GM12878 (cell line): ENCODE data around the gene LRIT2. TPM values are rescaled to one million over a fixed set of nuclear protein-coding genes. Genes with fewer than 3 reads are reported as not detected.

ENCODE experiments used
- ATAC-seq: fragments of 200-7000 bp; cut with Tn5 transposase; 3 replicates; pipeline ENCODE4 v1.9.1; 2020; ENCODE audit warnings: mild to moderate bottlenecking, moderate library complexity
- BruUV-seq: library from RNA; stranded (reverse); fragments of 400-500 nt; replicated peaks from 2 replicates; lab custom pipeline; 2021; lab: Mats Ljungman, UMichigan
- CTCF ChIA-PET: fragments of 300-600 bp; sonication (Branson Sonifier 250); formaldehyde crosslinking; extraction: SDS; loops from one replicate; lab custom pipeline; 2021; ENCODE audit warnings: inconsistent platforms; lab: Yijun Ruan, JAX
- POLR2A ChIA-PET: fragments of 350-600 bp; formaldehyde crosslinking; extraction: SDS; loops from one replicate; lab custom pipeline; 2021; ENCODE audit warnings: inconsistent platforms; lab: Charles Lee
- RAD21 ChIA-PET: fragments of 300-600 bp; sonication (Branson Sonifier 250); formaldehyde crosslinking; loops from one replicate; lab custom pipeline; 2023; ENCODE audit warnings: antibody characterized with exemption; ENCODE audit not compliant: unreplicated experiment; lab: Charles Lee
- SMC1A ChIA-PET: fragments of 300-600 bp; sonication (Branson Sonifier 250); formaldehyde crosslinking; loops from one replicate; lab custom pipeline; 2023; ENCODE audit not compliant: unreplicated experiment, uncharacterized antibody; lab: Charles Lee
- DNase-seq: peaks from one replicate; pipeline ENCODE4 v3.0.0-alpha.2; 2011; ENCODE audit warnings: low read depth, low spot score
- FAIRE-seq: peaks from 3 replicates; lab custom pipeline; 2011; peaks lifted over from hg19 to GRCh38; lab: Jason Lieb, UNC
- H2AFZ ChIP-seq: 2 replicates; pipeline ENCODE4 v1.6.0; 2011; ENCODE audit warnings: low read depth, low read length, control low read depth; ENCODE audit not compliant: control insufficient read depth
- H3K27ac ChIP-seq: 2 replicates; pipeline ENCODE4 v1.5.1; 2011; ENCODE audit warnings: control low read depth; ENCODE audit not compliant: control insufficient read depth, insufficient read depth
- H3K27me3 ChIP-seq, 2 experiments: replicated peaks in 1 of 2; 2 replicates each; pipeline versions ENCODE4 v1.6.0 to v1.6.1; 2011; ENCODE audit warnings: low read length in 1 of 2; ENCODE audit not compliant: control insufficient read depth in 2 of 2, insufficient read depth in 2 of 2
- H3K36me3 ChIP-seq, 2 experiments: 2 replicates each; pipeline ENCODE4 v1.5.1; 2011; ENCODE audit warnings: low read length in 1 of 2; ENCODE audit not compliant: control insufficient read depth in 2 of 2, insufficient read depth in 2 of 2
- H3K4me1 ChIP-seq: 2 replicates; pipeline ENCODE4 v1.6.1; 2011; ENCODE audit warnings: mild to moderate bottlenecking, low read length, moderate library complexity, mixed read lengths; ENCODE audit not compliant: control insufficient read depth, insufficient read depth
- H3K4me2 ChIP-seq: 2 replicates; pipeline ENCODE4 v1.6.0; 2011; ENCODE audit warnings: control low read depth; ENCODE audit not compliant: control insufficient read depth, insufficient read depth
- H3K4me3 ChIP-seq: fragments of 200-600 bp; sonication (generic); 2 replicates; pipeline ENCODE4 v1.5.1; 2016
- H3K79me2 ChIP-seq: 2 replicates; pipeline ENCODE4 v1.6.0; 2011; ENCODE audit warnings: low read length; ENCODE audit not compliant: control insufficient read depth, insufficient read depth
- H3K9ac ChIP-seq: 2 replicates; pipeline ENCODE4 v1.8.0; 2011; ENCODE audit warnings: low read length, control low read depth, mixed read lengths; ENCODE audit not compliant: control insufficient read depth, insufficient read depth
- H3K9me3 ChIP-seq: replicated peaks from 3 replicates; pipeline ENCODE4 v1.5.1; 2011; ENCODE audit warnings: mild to moderate bottlenecking, low read length; ENCODE audit not compliant: control insufficient read depth, insufficient read depth
- H4K20me1 ChIP-seq: 2 replicates; pipeline ENCODE4 v1.6.0; 2011; ENCODE audit not compliant: control insufficient read depth, insufficient read depth
- BCL11A ChIP-seq: IDR thresholded peaks from 2 replicates; pipeline ENCODE4 v1.6.1; 2011; ENCODE audit warnings: low read depth, low read length
- CREB1 ChIP-seq: IDR thresholded peaks from 2 replicates; pipeline ENCODE4 v1.6.1; 2012; ENCODE audit warnings: low read depth, mild to moderate bottlenecking, inconsistent platforms
- IRF4 ChIP-seq: IDR thresholded peaks from 2 replicates; pipeline ENCODE4 v1.6.1; 2011; ENCODE audit warnings: low read depth, low read length
- MYB ChIP-seq: fragments of 150-350 bp; IDR thresholded peaks from 2 replicates; pipeline ENCODE4 v1.6.1; 2014; ENCODE audit warnings: mild to moderate bottlenecking, low read depth, low read length, borderline replicate concordance
- POLR2AphosphoS5 ChIP-seq: IDR thresholded peaks from 2 replicates; pipeline ENCODE4 v1.6.1; 2011; ENCODE audit warnings: mild to moderate bottlenecking, low read length, inconsistent platforms
- RCOR1 ChIP-seq: conservative IDR thresholded peaks from 2 replicates; pipeline ENCODE4 v1.6.1; 2012; ENCODE audit warnings: low read depth, low read length, improper control_type of control experiment
- RELA ChIP-seq: fragments of 450-650 bp; IDR thresholded peaks from 2 replicates; pipeline ENCODE4 v1.8.0; 2014; ENCODE audit warnings: borderline replicate concordance; ENCODE audit not compliant: partially characterized antibody
- SREBF2 ChIP-seq: IDR thresholded peaks from 2 replicates; pipeline ENCODE4 v1.6.1; 2012; ENCODE audit warnings: mild to moderate bottlenecking, low read length
- YY1 ChIP-seq: IDR thresholded peaks from 2 replicates; pipeline ENCODE4 v1.6.1; 2011; ENCODE audit warnings: low read depth, mild to moderate bottlenecking, low read length
- WGBS: methylation state at CpG from one replicate; pipeline ENCODE4 v1.1.6; 2016; ENCODE audit warnings: low lambda C conversion rate; ENCODE audit not compliant: insufficient replicate concordance, insufficient coverage; ENCODE audit errors: missing lambda C conversion rate; 5-methylcytosine and 5-hydroxymethylcytosine counted together
- in situ Hi-C: fragments of 300-500 bp; cut with MboI; formaldehyde crosslinking; loops from 9 replicates; pipeline ENCODE4 v1.14.3; 2018; ENCODE audit warnings: mixed read lengths
- intact Hi-C: fragments of 100-400 bp; cut with micrococcal nuclease; formaldehyde crosslinking; loops from one replicate; pipeline ENCODE4 v1.14.2; 2022; ENCODE audit not compliant: unreplicated experiment
- polyA plus RNA-seq, 11 experiments: library from polyadenylated mRNA; depleted of rRNA in 4 of 11; unstranded in 6 of 11; stranded (reverse) in 5 of 11; fragments of >200 nt; fragmentation: Nextera tagmentation in 4 of 11; fragmentation: Illumina TruSeq in 1 of 11; extraction: Ambion mirVana in 4 of 11; extraction: Trizol in 1 of 11; gene quantifications; 1 replicate in 1 of 11; 2 replicates in 10 of 11; pipeline versions ENCODE4 v1.2.1 to v1.2.3, GENCODE V29; 2011 to 2016; ENCODE audit warnings: inconsistent platforms in 2 of 11, missing spikeins in 2 of 11, low read depth in 1 of 11
- total RNA-seq, 4 experiments: library from RNA; depleted of rRNA in 3 of 4; stranded (reverse); fragments of >200 nt in 3 of 4; fragmentation: Illumina TruSeq in 1 of 4; extraction: Trizol in 1 of 4; gene quantifications; 2 replicates each; pipeline versions ENCODE4 v1.2.1 to v1.2.3, GENCODE V29; 2013 to 2021
- TF ChIP-seq, protein P1 (sequence below): IDR thresholded peaks from 2 replicates; pipeline ENCODE4 v1.6.1; 2012; ENCODE audit warnings: mild to moderate bottlenecking, low read depth, low read length
- TF ChIP-seq, protein P2 (sequence below): IDR thresholded peaks from 2 replicates; pipeline ENCODE4 v1.6.1; 2011; ENCODE audit warnings: borderline replicate concordance, low read depth, mild to moderate bottlenecking, moderate library complexity, mixed read lengths, low read length; ENCODE audit not compliant: insufficient read depth; ENCODE audit errors: extremely low read length

The LRIT2 gene
- total and polyA plus RNA-seq, 10 of the 15 experiments (the other 5 are each of a cell fraction or from before 2014, with no cell fraction given): not detected

DNA sequence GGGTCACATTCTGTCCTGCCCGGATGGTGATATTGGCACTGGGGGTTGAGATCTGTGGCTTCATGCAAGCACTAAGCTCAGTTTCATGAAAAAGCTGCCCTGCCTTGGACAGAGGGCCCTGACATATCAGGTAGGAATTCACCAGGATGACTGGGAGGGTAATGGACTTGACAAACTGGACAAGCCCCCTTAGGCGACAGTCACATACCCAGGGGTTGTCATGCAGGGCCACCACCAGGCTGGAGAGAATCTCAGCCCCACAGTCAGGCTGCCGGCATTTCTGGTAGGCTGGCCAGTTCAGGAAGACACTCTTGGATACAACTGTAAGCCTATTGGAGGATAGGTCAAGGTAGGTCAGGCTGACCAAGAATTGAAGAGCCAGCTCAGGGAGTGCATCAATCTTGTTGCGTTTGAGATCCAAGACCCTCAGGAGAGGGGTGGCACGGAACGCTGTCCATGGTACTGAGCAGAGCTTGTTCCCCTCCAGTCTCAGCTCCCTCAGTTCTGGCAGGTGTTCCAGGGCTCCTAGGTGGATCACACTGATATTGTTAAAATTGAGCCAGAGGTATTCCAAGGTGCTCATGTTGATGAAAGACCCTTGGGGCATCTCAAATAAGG is 824 bp downstream of the LRIT2 start:
- Histone ChIP-seq H3K79me2 (no peaks in the 10 kb centered on the region), H3K36me3 (no peaks in the 10 kb centered on the region), H3K27ac (no peak overlapping the region), H3K9me3 (peaks cover under 1% of the 10 kb centered on the region; the same call in 1 of the 3 replicates), H3K4me2 (no peak overlapping the region), H3K4me3 (no peak overlapping the region), H4K20me1 (no peaks in the 10 kb centered on the region), H2AFZ (no peak overlapping the region), H3K9ac (no peak overlapping the region), H3K4me1 (no peaks in the 10 kb centered on the region), H3K27me3 (no peaks in the 10 kb centered on the region; a peak in 1 of 4 replicates)
- ATAC-seq (0 out of 3 replicates have a peak, but pooled peaks have one; percentile 30), DNase-seq (no peak), FAIRE-seq (no peak)
- WGBS: 6% methylated on average over 6 of the region's 6 CpGs
- ChIA-PET SMC1A (no interaction called here), POLR2A (no interaction called here), CTCF (interaction anchor here (0.6 to 1.4 kb wide), 3 partner anchors 10 to 76 kb away, joined by 3 read pairs; no protein-coding TSS in a partner anchor), RAD21 (no interaction called here)
- in situ Hi-C loops: no loop called here
- no TSS peak for BruUV-seq
- intact Hi-C loops: no loop called here
- TF ChIP-seq POLR2AphosphoS5: no peak
- TF ChIP-seq, protein P1, sequence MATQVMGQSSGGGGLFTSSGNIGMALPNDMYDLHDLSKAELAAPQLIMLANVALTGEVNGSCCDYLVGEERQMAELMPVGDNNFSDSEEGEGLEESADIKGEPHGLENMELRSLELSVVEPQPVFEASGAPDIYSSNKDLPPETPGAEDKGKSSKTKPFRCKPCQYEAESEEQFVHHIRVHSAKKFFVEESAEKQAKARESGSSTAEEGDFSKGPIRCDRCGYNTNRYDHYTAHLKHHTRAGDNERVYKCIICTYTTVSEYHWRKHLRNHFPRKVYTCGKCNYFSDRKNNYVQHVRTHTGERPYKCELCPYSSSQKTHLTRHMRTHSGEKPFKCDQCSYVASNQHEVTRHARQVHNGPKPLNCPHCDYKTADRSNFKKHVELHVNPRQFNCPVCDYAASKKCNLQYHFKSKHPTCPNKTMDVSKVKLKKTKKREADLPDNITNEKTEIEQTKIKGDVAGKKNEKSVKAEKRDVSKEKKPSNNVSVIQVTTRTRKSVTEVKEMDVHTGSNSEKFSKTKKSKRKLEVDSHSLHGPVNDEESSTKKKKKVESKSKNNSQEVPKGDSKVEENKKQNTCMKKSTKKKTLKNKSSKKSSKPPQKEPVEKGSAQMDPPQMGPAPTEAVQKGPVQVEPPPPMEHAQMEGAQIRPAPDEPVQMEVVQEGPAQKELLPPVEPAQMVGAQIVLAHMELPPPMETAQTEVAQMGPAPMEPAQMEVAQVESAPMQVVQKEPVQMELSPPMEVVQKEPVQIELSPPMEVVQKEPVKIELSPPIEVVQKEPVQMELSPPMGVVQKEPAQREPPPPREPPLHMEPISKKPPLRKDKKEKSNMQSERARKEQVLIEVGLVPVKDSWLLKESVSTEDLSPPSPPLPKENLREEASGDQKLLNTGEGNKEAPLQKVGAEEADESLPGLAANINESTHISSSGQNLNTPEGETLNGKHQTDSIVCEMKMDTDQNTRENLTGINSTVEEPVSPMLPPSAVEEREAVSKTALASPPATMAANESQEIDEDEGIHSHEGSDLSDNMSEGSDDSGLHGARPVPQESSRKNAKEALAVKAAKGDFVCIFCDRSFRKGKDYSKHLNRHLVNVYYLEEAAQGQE: peak; percentile 90

DNA sequence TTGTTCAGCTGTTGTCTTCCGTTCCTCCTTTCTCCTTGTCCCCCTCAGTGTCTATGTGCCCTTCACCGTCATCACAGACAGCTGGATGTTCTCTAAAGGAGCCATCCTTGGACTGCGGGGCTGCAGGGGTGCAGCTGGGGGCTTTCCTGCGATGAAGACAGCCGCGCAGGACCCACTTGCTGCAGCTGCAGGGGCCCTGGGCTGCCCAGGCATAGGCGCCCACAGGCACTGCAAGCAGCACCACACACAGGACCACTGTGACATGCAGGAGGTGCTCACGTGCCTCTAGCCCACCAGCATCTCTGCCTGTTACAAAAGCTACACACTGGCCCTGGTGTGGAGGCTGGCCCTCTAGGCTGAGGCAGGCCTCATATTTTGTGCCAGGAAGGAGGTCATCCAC is 3.4 kb downstream of the LRIT2 start:
- Histone ChIP-seq H4K20me1 (no peaks in the 10 kb centered on the region), H3K9ac (no peak overlapping the region), H3K36me3 (no peaks in the 10 kb centered on the region), H3K4me1 (no peaks in the 10 kb centered on the region), H3K27me3 (no peaks in the 10 kb centered on the region; a peak in 1 of 4 replicates), H3K27ac (no peak overlapping the region), H3K4me3 (no peak overlapping the region), H2AFZ (no peak overlapping the region), H3K4me2 (no peak overlapping the region), H3K79me2 (no peaks in the 10 kb centered on the region), H3K9me3 (peaks cover 4% of the 10 kb centered on the region; the same call in 1 of the 3 replicates)
- no TSS peak for BruUV-seq
- ChIA-PET RAD21 (no interaction called here), SMC1A (no interaction called here), CTCF (no interaction called here), POLR2A (no interaction called here)
- no peak for FAIRE-seq
- 38% methylated on average over 8 of the region's 8 CpGs for WGBS
- no peak for DNase-seq
- ATAC-seq: no peak
- in situ Hi-C loops: no loop called here
- intact Hi-C loops: no loop called here
- no peak for TF ChIP-seq YY1
- TF ChIP-seq, protein P2, sequence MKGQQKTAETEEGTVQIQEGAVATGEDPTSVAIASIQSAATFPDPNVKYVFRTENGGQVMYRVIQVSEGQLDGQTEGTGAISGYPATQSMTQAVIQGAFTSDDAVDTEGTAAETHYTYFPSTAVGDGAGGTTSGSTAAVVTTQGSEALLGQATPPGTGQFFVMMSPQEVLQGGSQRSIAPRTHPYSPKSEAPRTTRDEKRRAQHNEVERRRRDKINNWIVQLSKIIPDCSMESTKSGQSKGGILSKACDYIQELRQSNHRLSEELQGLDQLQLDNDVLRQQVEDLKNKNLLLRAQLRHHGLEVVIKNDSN: no peak
- no peak for TF ChIP-seq CREB1
- TF ChIP-seq SREBF2: no peak
- TF ChIP-seq MYB: no peak
- no peak for TF ChIP-seq IRF4
- no peak for TF ChIP-seq RELA
- no peak for TF ChIP-seq BCL11A
- no peak for TF ChIP-seq RCOR1
